NCI-H460 (cell line): Measurements from ENCODE around the gene TMEM53. TPM values are rescaled to one million over a fixed set of nuclear protein-coding genes. Genes with fewer than 3 reads are reported as not detected.

Experiments
- DNase-seq: peaks from one replicate; pipeline ENCODE4 v3.0.0-alpha.2; 2016; ENCODE audit warnings: low read depth; ENCODE audit errors: extremely low read depth
- total RNA-seq: library from RNA; depleted of rRNA; stranded (reverse); fragments of >200 nt; shearing (Covaris generic); gene quantifications from 2 replicates; pipeline ENCODE4 v1.2.3, GENCODE V29; 2014

TMEM53 gene
- total RNA-seq, 1 experiment from 2014 or later: 4.5 TPM

GRCh38 chr1:44649788-44650158, 24.5 kb downstream of the TMEM53 start:
- DNase-seq: no peak

GRCh38 chr1:44648529-44649250, 25.6 kb downstream of the TMEM53 start:
- DNase-seq: no peak

- DNase-seq: no peak
Measured at GRCh38 chr1:44647896-44648295, 26.4 kb downstream of the TMEM53 start.

GRCh38 chr1:44646261-44647110, 27.8 kb downstream of the TMEM53 start:
- DNase-seq: no peak

GRCh38 chr1:44645476-44646244, 28.6 kb downstream of the TMEM53 start:
- DNase-seq: no peak

GRCh38 chr1:44644806-44645205, 29.5 kb downstream of the TMEM53 start:
- DNase-seq: no peak

- DNase-seq: no peak
Measured at GRCh38 chr1:44643721-44644334, 30.5 kb downstream of the TMEM53 start.

GRCh38 chr1:44642925-44643324, 31.4 kb downstream of the TMEM53 start:
- no peak for DNase-seq

GRCh38 chr1:44642255-44642654, 32.0 kb downstream of the TMEM53 start:
- no peak for DNase-seq

- DNase-seq: no peak
Measured at GRCh38 chr1:44641126-44642102, 32.9 kb downstream of the TMEM53 start.

- no peak for DNase-seq
Measured at GRCh38 chr1:44640200-44640853, 34.0 kb downstream of the TMEM53 start.

GRCh38 chr1:44637702-44638411, 36.4 kb downstream of the TMEM53 start:
- no peak for DNase-seq

GRCh38 chr1:44636688-44637598, 37.3 kb downstream of the TMEM53 start:
- no peak for DNase-seq

- DNase-seq: no peak
Measured at GRCh38 chr1:44636083-44636687, 38.1 kb downstream of the TMEM53 start.

GRCh38 chr1:44635439-44635838, 38.8 kb downstream of the TMEM53 start:
- DNase-seq: no peak

- no peak for DNase-seq
Measured at GRCh38 chr1:44634606-44635189, 39.6 kb downstream of the TMEM53 start.

- no peak for DNase-seq
Measured at GRCh38 chr1:44632598-44632997, 41.7 kb downstream of the TMEM53 start.
